T-helper 22 cell (primary cell): Measurements from ENCODE around the gene MET.
"Not testable (repeated sequence)": the region's sequence is repeated elsewhere in the genome, so short reads cannot be mapped to it uniquely, and the experiment has no call there.

ENCODE experiments used
- DNase-seq: peaks from one replicate; pipeline ENCODE4 v3.0.0-alpha.2; 2020; ENCODE audit warnings: low read depth

The MET gene

DNA sequence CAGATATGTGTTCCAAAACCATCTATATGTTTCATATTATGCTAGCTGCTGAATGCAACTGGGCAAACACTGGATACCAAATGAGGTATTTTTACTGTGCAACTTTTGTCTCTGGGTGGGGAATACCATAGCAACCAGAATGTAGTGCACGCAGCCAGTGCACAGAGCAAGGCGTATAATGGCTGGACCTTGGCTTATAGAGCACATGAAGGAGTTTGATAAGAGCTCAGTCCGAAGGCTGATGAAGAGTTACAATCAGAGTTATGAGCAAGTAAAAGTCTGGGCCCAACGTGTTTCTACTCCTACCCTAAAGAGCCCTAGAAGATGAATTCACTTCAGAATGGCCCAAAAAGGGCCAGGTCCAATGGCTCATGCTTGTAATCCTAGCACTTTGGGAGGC, 82.2 kb downstream of the MET start:
- DNase-seq: no peak

- DNase-seq: no peak
Observed at GRCh38 chr7:116757283-116757682, 85.3 kb downstream of the MET start.

GRCh38 chr7:116759642-116760041, 87.6 kb downstream of the MET start:
- DNase-seq: not testable (repeated sequence)

DNA sequence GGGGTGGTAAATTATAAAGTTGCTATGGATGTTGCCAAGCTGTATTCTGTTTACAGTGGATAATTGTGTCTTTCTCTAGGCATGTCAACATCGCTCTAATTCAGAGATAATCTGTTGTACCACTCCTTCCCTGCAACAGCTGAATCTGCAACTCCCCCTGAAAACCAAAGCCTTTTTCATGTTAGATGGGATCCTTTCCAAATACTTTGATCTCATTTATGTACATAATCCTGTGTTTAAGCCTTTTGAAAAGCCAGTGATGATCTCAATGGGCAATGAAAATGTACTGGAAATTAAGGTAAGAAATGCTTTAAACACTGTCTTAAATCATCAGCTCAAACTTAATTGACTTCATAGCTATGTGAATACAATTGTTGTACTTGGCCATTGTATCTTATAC, 91.0 kb downstream of the MET start:
- no peak for DNase-seq

DNA sequence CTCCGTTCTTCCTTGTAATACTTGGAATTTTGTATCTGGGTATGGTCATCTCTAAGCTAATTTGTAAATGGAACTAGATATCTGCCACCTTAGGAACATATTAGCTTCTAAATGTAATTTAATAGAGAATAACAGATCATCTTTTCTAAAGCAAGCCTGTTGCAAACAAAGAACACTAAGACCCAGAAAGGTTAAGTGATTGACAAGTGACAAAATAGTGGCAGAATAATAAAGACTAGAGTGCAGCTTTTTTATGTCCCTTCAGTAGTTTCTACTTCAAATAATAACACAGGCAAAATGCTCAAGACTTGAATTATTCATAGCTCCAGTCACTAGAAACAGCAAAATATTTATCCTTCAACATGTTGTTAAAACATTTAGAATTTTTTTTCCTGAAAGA, 91.7 kb downstream of the MET start:
- no peak for DNase-seq

DNA sequence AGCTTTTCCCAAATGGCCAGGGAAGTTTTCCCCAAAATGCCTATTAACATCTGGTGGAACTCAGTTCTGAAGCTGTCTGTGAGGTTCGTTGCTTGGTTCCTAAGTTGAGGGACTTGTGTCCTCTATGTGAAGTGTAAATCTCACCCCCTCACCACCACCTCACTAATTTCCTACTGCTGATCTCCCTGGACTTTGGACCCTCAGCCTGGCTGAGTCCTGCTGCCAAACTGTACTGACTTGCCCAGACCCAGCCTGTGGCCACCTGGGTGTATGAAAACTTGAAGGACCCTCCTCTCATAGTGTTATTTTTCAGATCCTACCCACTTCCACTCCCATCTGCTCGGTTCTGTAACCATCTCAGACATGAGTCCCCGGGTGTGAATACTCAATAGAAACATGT, 94.9 kb downstream of the MET start:
- DNase-seq: no peak

DNA sequence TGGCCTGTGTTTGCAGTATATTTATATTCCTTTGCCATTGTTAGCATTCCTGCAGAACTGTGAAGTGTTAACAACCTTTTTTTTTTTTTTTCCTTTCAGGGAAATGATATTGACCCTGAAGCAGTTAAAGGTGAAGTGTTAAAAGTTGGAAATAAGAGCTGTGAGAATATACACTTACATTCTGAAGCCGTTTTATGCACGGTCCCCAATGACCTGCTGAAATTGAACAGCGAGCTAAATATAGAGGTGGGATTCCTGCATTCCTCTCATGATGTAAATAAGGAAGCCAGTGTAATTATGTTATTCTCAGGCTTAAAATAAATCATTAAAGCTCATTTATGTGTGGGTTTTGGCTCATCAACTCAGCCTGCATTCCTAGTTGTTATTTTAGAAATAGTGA, 97.5 kb downstream of the MET start:
- DNase-seq: no peak

DNA sequence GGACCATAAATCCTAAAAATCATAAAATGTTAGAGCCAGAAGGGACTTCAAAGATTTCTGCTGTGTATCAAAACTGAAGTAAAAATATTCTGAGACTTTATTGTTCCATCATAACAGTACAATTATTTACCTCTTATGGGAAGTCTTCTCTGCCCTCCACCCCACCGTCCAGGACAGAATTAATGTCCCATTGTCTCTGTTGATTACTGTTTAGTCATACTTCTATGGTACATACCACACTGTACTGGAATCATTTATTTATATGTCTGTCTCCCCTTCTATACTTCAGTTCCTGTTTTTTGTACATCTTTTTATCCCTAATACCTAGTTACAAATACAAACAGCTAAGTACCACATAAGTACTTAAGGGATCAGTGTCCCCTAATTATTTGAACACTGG, 98.9 kb downstream of the MET start:
- no peak for DNase-seq

GRCh38 chr7:116771640-116772039, 99.6 kb downstream of the MET start:
- DNase-seq: no peak

DNA sequence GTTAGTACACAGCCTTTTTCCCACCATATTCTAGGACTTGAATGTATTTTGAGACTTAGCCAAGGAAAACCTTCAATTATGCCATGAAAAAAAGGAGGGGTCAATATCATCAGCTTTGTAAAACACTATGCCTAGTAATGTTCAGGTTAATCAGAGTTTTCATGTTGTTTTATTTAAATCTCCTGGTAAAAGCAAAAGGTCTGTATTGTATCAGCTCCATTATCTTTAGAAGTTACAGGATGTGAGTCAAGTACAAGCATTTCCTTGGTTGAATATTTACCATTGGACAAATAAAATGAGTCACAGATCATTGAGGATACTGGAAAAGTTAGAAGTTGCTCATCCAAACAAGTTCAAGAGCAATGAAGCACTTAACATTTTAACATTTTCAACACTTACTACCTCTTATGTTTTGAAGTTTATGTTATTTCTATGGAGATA, 100.4 kb downstream of the MET start:
- DNase-seq: no peak

DNA sequence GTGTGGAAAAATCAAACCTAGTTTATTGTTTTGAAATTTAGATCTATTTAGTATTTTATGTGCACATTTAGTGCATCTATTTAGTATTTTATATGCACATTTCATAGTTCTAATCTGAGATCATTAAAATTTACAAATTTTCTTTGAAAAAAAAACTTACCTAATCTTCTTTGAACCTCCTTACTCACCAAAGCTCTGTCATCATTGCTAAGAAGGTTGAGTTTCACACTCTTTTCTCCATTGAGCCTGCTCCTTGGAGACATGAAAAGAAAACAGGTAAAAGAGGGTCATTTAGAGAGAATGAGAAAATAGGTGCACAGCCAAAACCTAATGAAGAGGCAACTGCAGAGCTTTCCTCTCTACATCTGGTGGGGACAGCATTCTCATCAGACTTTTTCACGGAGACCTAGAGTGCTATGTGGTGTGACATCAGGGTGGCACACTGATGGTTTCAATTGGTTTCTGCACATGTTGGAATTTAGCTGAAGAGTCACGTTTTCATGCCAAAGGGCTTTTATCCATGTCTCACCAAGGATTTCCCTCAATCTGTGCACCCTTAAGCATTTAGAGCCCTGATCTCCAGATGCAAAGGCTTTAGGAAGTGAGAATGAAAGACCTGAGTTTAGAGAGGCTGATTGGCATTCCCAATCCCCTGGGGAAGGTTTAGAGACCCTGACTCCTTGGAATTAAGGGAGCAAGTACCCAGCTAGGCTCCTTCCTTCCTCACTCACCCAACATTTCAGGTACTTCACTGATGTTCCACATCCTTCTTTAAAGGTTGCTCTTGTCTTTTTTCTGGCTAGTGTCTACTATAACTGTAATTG, 101.1 kb downstream of the MET start:
- DNase-seq: no peak

GRCh38 chr7:116776046-116776445, 104.0 kb downstream of the MET start:
- no peak for DNase-seq

DNA sequence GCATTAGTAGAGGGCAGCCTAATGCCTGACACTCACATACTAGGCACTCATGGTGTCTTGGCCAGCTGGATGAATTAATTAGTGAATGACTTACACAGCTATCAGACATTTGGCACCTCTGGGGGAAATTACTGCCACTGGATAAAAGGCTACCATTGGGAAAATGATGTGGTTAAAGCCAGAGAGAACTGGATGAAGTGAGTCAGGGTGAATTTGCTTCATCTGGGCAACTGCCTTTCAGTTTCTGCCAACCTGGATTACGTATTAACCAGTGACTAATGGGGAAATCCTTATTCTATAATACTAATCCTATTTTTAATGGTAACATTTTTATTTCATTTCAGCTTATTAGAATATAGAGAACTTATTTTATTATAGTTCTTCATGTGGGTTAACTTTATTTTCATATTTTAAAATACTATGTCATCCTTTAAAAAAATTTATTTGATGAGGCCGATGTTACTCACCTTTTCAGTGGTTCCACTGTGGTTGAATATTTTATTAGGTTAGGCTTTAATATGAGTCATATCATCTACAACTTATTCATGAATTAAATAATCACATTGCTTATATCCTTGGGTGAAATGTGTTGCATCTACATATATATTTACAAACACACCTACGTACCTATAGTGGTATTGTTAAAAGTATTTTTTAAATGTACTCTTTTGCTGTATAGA, 104.8 kb downstream of the MET start:
- no peak for DNase-seq

DNA sequence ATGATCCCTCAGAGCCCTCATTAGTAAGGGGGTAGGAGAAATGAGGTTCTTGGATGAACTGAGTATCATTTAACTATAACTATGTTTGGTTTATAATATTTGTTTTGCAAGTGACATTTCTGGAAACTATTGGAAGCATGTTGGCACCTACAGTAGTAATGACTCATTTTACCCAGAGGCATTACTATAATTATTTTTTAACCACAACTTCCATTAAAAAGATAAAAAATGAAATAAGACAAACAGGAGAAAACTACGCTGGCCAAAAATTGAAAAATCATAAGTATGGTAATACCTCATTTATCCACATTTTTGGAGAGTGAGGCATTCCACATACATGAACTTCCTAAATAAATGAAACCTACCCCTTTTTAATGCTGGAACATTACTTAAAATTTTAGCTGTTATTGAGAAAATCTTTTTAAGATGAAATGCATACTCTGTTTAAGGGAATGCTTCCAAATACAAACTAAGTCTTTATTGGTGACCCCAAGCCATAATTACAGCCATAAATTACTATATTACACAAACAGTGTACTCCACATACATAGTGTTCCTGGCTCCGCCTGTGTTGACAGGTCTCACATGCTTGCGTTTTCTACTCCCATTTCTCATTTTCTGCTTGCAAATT, 105.8 kb downstream of the MET start:
- DNase-seq: no peak

- no peak for DNase-seq
Observed at GRCh38 chr7:116779216-116779615, 107.2 kb downstream of the MET start.

DNA sequence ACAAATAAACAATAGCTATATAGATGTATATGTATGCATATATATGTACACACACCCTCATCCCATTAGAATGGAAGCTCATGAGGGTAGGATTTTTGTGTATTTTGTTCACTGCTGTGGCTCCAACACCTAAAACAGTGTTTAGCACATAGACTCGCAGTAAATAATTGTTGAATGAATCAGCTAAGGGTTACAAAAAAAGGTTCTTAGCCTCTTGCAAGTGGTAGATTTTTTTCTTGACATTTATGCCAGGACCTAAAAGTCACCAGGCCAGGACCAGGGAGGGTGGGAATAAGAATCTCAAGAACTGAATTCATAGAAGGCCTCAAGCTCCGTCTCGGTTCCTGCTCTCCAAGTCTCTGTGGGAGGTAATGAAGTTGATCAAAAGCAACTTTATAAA, 107.9 kb downstream of the MET start:
- DNase-seq: no peak

GRCh38 chr7:116780521-116780920, 108.5 kb downstream of the MET start:
- DNase-seq: no peak

GRCh38 chr7:116780966-116781365, 109.0 kb downstream of the MET start:
- DNase-seq: no peak

DNA sequence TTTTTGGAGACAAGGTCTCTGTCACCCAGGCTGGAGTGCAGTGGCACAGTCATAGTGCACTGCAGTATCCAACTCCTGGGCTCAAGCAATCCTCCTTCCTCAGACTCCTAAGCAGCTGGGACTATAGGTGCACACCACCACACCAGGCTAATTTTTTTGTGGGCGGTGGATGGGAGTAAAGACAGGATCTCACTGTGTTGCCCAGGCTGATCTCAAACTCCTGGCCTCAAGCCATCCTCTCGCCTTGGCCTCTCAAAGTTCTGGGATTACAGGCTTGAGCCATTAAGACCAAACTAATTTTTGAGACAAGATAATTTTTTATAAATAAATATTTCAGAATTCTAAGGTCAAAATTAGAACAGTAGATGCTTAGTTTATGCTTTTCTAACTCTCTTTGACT, 109.6 kb downstream of the MET start:
- DNase-seq: no peak

GRCh38 chr7:116782177-116782711, 110.2 kb downstream of the MET start:
- no peak for DNase-seq

DNA sequence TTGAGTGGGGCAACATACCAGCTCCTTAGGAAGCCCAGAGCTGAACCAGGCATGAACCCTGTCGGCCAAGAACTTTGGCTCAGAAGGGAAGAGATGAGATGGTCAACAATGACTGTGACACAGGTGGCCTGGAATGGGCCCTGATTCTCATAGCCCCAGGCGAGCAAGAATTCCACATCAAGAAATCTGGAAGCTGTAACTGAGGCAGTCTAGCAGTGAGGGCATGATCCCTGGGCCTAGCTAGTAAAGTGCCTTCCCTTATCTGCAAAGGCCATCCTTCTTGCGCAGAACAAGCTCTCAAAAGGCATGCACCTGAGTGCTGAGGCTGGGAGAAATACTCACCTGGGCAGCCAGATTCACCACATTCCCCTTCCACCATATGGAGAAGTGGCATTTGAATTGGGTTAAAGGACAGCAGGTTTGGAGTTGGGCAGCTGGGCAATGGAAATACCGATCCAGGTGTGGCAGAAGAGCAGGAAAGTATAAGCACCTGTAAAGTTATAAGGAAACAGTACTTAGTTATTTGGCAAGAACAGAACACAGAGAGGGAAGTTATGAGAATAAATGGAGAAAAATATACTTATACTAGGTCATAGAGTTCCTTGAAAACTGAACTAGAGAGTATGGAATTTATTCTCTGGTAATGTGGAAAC, 111.8 kb downstream of the MET start:
- no peak for DNase-seq

DNA sequence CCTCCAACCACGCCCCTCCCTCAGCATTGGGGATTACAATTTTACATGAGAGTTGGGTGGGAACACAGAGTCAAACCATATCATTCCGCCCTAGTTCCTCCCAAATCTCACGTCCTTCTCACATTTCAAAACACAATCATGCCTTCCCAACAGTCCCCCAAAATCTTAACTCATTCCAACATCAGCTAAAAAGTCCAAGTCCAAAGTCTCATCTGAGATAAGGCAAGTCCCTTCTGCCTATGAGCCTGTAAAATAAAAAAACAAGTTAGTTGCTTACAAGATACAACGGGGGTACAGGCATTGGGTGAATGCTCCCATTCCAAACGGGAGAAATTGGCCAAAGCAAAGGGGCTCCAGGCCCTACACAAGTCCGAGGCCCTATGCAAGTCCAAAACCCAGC, 112.7 kb downstream of the MET start:
- no peak for DNase-seq
